Heart left ventricle (tissue), 16 donors: Measurements from ENCODE around the gene FGF10. TPM values are rescaled to one million over a fixed set of nuclear protein-coding genes. Genes with fewer than 3 reads are reported as not detected.

Experiments used
- ATAC-seq, 4 donors: fragments of 200-7000 bp; cut with Tn5 transposase; one replicate each; pipeline ENCODE4 v1.9.1; 2020 to 2022; ENCODE audit warnings: moderate library complexity in 4 of 4, mild to moderate bottlenecking in 3 of 4, moderate number of reproducible peaks in 1 of 4
- DNase-seq, 5 donors: peaks; one replicate each; pipeline ENCODE4 v3.0.0-alpha.2; 2020
- H3K27ac ChIP-seq, 12 donors: fragments of 200-600 bp; sonication (generic) in 4 of 12; one replicate each; pipeline versions ENCODE4 v1.5.0 to v1.8.0; 2016 to 2022; ENCODE audit warnings: mild to moderate bottlenecking in 2 of 12
- H3K27me3 ChIP-seq, 9 donors: fragments of 200-600 bp; sonication (generic) in 2 of 9; one replicate each; pipeline versions ENCODE4 v1.5.1 to v1.8.0; 2016 to 2022; ENCODE audit warnings: mild to moderate bottlenecking in 3 of 9
- H3K36me3 ChIP-seq, 9 donors: fragments of 200-600 bp; sonication (generic) in 2 of 9; one replicate each; pipeline versions ENCODE4 v1.5.0 to v1.8.0; 2018 to 2022; ENCODE audit warnings: mild to moderate bottlenecking in 2 of 9
- H3K4me1 ChIP-seq, 12 donors: fragments of 200-600 bp; sonication (generic) in 4 of 12; one replicate each; pipeline versions ENCODE4 v1.5.0 to v1.8.0; 2016 to 2022; ENCODE audit warnings: mild to moderate bottlenecking in 3 of 12
- H3K4me3 ChIP-seq, 12 donors: fragments of 200-600 bp; sonication (generic) in 4 of 12; one replicate each; pipeline versions ENCODE4 v1.5.0 to v1.8.0; 2017 to 2022; ENCODE audit warnings: mild to moderate bottlenecking in 9 of 12, moderate library complexity in 4 of 12
- H3K9me3 ChIP-seq, 12 donors: fragments of 200-600 bp; sonication (generic) in 4 of 12; one replicate each; pipeline versions ENCODE4 v1.5.0 to v1.8.0; 2016 to 2022; ENCODE audit warnings: mild to moderate bottlenecking in 1 of 12
- POLR2A ChIP-seq, 2 donors: fragments of 450-650 bp; IDR thresholded peaks; one replicate each; pipeline ENCODE4 v1.6.1; 2017; ENCODE audit warnings: antibody characterized with exemption in 2 of 2, mild to moderate bottlenecking in 2 of 2, moderate library complexity in 2 of 2
- WGBS, 4 donors: extraction: QIAGEN DNeasy Blood & Tissue Kit in 2 of 4; methylation state at CpG; one replicate each; pipeline versions ENCODE4 v1.1.5 to v1.1.7; 2013 to 2018; 5-methylcytosine and 5-hydroxymethylcytosine counted together
- intact Hi-C, 10 donors: fragments of 100-400 bp; cut with DNase I; formaldehyde crosslinking; loops; one replicate each; pipeline versions ENCODE4 v1.11.1 to v1.14.2; 2022
- polyA plus RNA-seq, 2 donors: library from polyadenylated mRNA; stranded (reverse); fragments of 200-250 nt; gene quantifications; one replicate each; pipeline ENCODE4 v1.2.3, GENCODE V29; 2013
- total RNA-seq, 9 donors: library from RNA; depleted of rRNA in 2 of 9; stranded (reverse); fragments of >200 nt in 2 of 9; fragmentation: NEBNext Ultra II Directional in 3 of 9; extraction: Animal tissue kit (Norgen Biotek cat#: 25700) in 3 of 9; gene quantifications; one replicate each; pipeline versions ENCODE4 v1.1.0 to v1.2.4, GENCODE V29; 2016 to 2023
- TF ChIP-seq, protein P1 (sequence below), 12 donors: fragments of 200-600 bp; sonication (generic) in 4 of 12; IDR thresholded peaks; one replicate each; pipeline versions ENCODE4 v1.5.0 to v1.8.0; 2018 to 2022; ENCODE audit warnings: antibody characterized with exemption in 12 of 12, mild to moderate bottlenecking in 5 of 12
- donor health status: ischemic (EF 13 %, LVEDD 7.1; RV severe dilation, severe dysfunction).
- donor health status: healthy with polysubstance abuse.
- donor health status: DM: no; HTN: yes; CAD: no.
- donor health status: DM: no; HTN: no; CAD: no.
- donor health status: ischemic (EF 25% LVEDD 6.9; RV normal size, moderate dysfunction).
- donor health status: ischemic (EF 25% LVEDD 5.7; RV mildly dilated, moderate dysfunction).
- donor health status: healthy.
- donor health status: DM: yes; HTN: yes; CAD: no.
- donor health status: ischemic (EF 35%, LVEDD 5.7; RV mildly dilated, moderate dysfunction).
- donor health status: nonischemic (EF 11% LVEDD 7.7; RV severe dilation, severe dysfunction).
- donor health status: DM: yes; HTN: yes; CAD: no.
- donor health status: PGD.
- donor health status: ischemic (EF 29% LVEDD 5.4; RV normal size, mild dysfunction).
- donor health status: nonischemic (EF 23%, LVEDD 6.1; RV moderate dilation, normal function).

FGF10 gene
- total and polyA plus RNA-seq, 11 donors: 0.15 to 2.6 (median 0.51) TPM; not detected in 1

DNA sequence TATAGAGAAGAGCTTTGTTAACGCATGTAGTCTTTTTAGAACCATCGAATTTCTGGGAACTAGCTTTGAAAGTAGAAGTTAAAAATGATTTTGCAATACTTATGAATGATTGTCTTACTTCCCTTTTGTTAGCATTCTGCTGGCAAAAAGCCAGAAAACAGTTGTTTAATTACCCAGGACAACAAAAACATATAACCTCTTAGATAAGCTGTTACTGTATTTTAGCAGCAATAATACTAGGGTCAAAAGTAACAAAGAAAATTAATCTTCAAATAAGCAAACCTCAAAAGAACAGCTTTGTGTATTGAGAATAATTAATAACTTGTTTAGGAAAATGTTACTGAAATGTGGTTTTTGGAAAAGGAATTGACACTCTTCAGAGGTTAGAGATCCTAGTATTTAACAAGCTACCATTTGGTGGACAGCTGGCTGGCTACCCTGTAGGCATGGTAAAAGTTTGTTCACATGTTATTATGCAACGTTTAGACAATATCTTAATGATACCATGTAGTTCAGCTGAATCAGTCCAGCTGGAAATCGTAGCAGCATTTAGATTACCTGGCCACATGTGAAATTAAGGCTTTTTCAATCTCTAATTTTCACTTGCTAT, 3.8 kb downstream of the FGF10 start:
- H3K27ac ChIP-seq: peak overlapping the region in 1 of 12 donors; percentile 1
- H3K4me3 ChIP-seq: no peak overlapping the region
- DNase-seq: no peak
- no peaks in the 10 kb centered on the region for H3K9me3 ChIP-seq
- TF ChIP-seq POLR2A (IDR thresholded peaks at IDR 0.05): no peak
- TF ChIP-seq, protein P1, sequence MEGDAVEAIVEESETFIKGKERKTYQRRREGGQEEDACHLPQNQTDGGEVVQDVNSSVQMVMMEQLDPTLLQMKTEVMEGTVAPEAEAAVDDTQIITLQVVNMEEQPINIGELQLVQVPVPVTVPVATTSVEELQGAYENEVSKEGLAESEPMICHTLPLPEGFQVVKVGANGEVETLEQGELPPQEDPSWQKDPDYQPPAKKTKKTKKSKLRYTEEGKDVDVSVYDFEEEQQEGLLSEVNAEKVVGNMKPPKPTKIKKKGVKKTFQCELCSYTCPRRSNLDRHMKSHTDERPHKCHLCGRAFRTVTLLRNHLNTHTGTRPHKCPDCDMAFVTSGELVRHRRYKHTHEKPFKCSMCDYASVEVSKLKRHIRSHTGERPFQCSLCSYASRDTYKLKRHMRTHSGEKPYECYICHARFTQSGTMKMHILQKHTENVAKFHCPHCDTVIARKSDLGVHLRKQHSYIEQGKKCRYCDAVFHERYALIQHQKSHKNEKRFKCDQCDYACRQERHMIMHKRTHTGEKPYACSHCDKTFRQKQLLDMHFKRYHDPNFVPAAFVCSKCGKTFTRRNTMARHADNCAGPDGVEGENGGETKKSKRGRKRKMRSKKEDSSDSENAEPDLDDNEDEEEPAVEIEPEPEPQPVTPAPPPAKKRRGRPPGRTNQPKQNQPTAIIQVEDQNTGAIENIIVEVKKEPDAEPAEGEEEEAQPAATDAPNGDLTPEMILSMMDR (IDR thresholded peaks at IDR 0.05): no peak
- 45 to 53% (median 48%) methylated on average over 4 of the region's 4 CpGs for WGBS, 4 donors
- H3K4me1 ChIP-seq: peaks cover 0 to 22% (median 0%) of the 10 kb centered on the region in 12 donors
- intact Hi-C loops: no loop called here
- no peak for ATAC-seq
- peaks cover 0 to 59% (median 20%) of the 10 kb centered on the region in 9 donors for H3K27me3 ChIP-seq
- no peaks in the 10 kb centered on the region for H3K36me3 ChIP-seq

DNA sequence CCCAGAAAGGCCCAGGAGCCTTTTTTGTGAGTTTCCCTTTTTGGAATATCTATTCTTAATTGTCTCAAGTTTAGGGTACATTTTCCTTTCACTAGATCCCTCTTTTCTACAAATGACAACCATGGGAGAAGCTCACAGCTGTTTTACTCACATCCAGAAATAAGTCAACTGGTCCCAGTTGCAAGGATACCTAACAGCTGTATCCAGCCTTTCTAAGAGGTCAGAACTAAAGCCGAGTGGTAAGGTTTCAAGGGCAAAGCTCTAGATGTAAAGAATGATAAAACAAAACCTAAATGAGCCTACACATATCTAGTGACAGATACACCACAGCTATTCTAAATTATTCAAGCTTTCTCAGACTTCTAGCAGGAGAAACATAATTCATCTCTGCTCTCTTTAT, 4.4 kb downstream of the FGF10 start:
- TF ChIP-seq POLR2A (IDR thresholded peaks at IDR 0.05): no peak
- TF ChIP-seq, protein P1 (IDR thresholded peaks at IDR 0.05): no peak
- Histone ChIP-seq H3K27ac (no peak overlapping the region), H3K36me3 (no peaks in the 10 kb centered on the region), H3K27me3 (peaks cover 0 to 54% (median 17%) of the 10 kb centered on the region in 9 donors), H3K4me3 (no peak overlapping the region), H3K4me1 (peaks cover 0 to 21% (median 0%) of the 10 kb centered on the region in 12 donors), H3K9me3 (no peaks in the 10 kb centered on the region)
- 29 to 50% (median 45%) methylated on average over 1 of the region's 1 CpG for WGBS, 4 donors
- ATAC-seq (no peak), DNase-seq (no peak)
- intact Hi-C loops: no loop called here

DNA sequence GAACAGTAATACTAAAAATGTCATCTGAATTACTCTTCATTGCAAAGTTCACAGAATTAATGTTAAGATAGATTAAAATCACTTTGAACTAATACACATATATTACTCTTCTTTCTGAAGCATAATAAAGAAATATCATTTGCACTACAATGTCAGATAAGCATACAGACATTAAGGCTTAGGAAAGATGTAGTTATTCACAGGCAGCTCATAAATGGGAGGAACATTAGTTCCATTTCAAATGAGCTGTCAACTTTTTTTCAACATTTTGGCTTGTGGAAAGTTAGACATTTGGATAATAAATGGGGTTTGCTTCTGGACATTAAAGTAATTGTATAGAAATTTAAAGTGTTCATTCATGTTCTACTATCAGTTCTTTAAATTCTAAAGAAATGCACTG, 6.3 kb downstream of the FGF10 start:
- no peak overlapping the region for H3K27ac ChIP-seq
- H3K27me3 ChIP-seq: peaks cover 0 to 38% (median 10%) of the 10 kb centered on the region in 9 donors
- intact Hi-C loops: no loop called here
- DNase-seq: no peak
- TF ChIP-seq, protein P1 (IDR thresholded peaks at IDR 0.05): no peak
- no peak for TF ChIP-seq POLR2A (IDR thresholded peaks at IDR 0.05)
- no peak for ATAC-seq
- no peaks in the 10 kb centered on the region for H3K36me3 ChIP-seq
- H3K9me3 ChIP-seq: no peaks in the 10 kb centered on the region
- H3K4me3 ChIP-seq: no peak overlapping the region
- peaks cover 0 to 1% (median 0%) of the 10 kb centered on the region in 12 donors for H3K4me1 ChIP-seq

DNA sequence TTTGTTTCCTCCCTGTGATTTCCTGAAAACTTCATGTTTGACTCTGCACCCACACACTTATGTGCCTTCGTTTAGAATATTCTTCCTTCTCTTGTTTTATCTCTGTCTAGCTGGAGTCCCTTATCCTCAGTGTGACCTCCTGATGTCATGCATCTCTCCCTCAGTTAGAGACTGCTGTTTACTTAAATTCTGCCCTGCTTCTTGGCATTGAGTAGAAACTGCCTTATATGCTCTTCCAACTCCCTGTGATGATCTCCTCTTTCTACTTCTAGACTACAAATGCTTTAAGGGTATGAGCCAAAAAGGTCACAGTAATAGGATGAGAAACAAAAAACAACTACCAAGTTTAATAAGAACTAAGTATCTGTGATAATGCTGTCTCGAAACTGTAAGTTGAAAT, 12.2 kb downstream of the FGF10 start:
- WGBS, 4 donors: 36 to 48% (median 42%) methylated on average over 2 of the region's 2 CpGs
- Histone ChIP-seq H3K4me1 (no peaks in the 10 kb centered on the region), H3K27me3 (no peaks in the 10 kb centered on the region), H3K27ac (no peak overlapping the region), H3K36me3 (no peaks in the 10 kb centered on the region), H3K4me3 (no peak overlapping the region), H3K9me3 (peaks cover 0 to 15% (median 0%) of the 10 kb centered on the region in 12 donors)
- ATAC-seq (no peak), DNase-seq (no peak)
- TF ChIP-seq, protein P1 (IDR thresholded peaks at IDR 0.05): no peak
- TF ChIP-seq POLR2A (IDR thresholded peaks at IDR 0.05): no peak
- intact Hi-C loops: no loop called here
